H9 (cell line): ENCODE measurements around the gene TCN2. TPM values are rescaled to one million over a fixed set of nuclear protein-coding genes. Genes with fewer than 3 reads are reported as not detected.

Experiments
- DNase-seq: peaks from one replicate; pipeline ENCODE4 v3.0.0-alpha.2; 2017
- H2AFZ ChIP-seq: one replicate; pipeline ENCODE4 v1.6.1; 2013; ENCODE audit warnings: mild to moderate bottlenecking, low read length, control low read depth, moderate library complexity
- H2AK5ac ChIP-seq: 2 replicates; pipeline ENCODE4 v1.6.1; 2013; ENCODE audit warnings: low read length, control low read depth, mixed read lengths; ENCODE audit not compliant: insufficient read length
- H2BK120ac ChIP-seq: one replicate; pipeline ENCODE4 v1.6.1; 2013; ENCODE audit warnings: low read depth, mild to moderate bottlenecking, low read length, control low read depth, inconsistent platforms; ENCODE audit not compliant: poor library complexity, severe bottlenecking
- H2BK12ac ChIP-seq: 2 replicates; pipeline ENCODE4 v1.6.1; 2013; ENCODE audit warnings: low read length, control low read depth, mixed read lengths, low read depth; ENCODE audit not compliant: insufficient read length
- H2BK15ac ChIP-seq: 2 replicates; pipeline ENCODE4 v1.6.1; 2013; ENCODE audit warnings: low read depth, low read length, control low read depth
- H2BK20ac ChIP-seq: one replicate; pipeline ENCODE4 v1.6.1; 2013; ENCODE audit warnings: low read depth, mild to moderate bottlenecking, low read length, control low read depth, inconsistent platforms; ENCODE audit not compliant: poor library complexity, severe bottlenecking
- H2BK5ac ChIP-seq: 2 replicates; pipeline ENCODE4 v1.6.1; 2013; ENCODE audit warnings: low read length, control low read depth, mixed read lengths; ENCODE audit not compliant: insufficient read length
- H3K14ac ChIP-seq: 2 replicates; pipeline ENCODE4 v1.6.1; 2013; ENCODE audit warnings: low read length, control low read depth; ENCODE audit not compliant: insufficient read depth
- H3K18ac ChIP-seq: 2 replicates; pipeline ENCODE4 v1.6.1; 2013; ENCODE audit warnings: low read depth, mild to moderate bottlenecking, mixed read lengths, low read length, control low read depth; ENCODE audit not compliant: insufficient read length
- H3K23ac ChIP-seq: 2 replicates; pipeline ENCODE4 v1.6.1; 2013; ENCODE audit warnings: low read length, control low read depth, mixed read lengths, low read depth; ENCODE audit not compliant: insufficient read length
- H3K23me2 ChIP-seq: 2 replicates; pipeline ENCODE4 v1.6.1; 2013; ENCODE audit warnings: low read depth, mild to moderate bottlenecking, mixed read lengths, low read length, control low read depth; ENCODE audit not compliant: insufficient read length, poor library complexity, severe bottlenecking
- H3K27ac ChIP-seq: 2 replicates; pipeline ENCODE4 v1.5.1; 2013; ENCODE audit warnings: low read length, control low read depth, mixed read lengths, low read depth; ENCODE audit not compliant: insufficient read length
- H3K27me3 ChIP-seq: 2 replicates; pipeline ENCODE4 v1.6.1; 2013; ENCODE audit warnings: low read length, control low read depth, inconsistent platforms; ENCODE audit not compliant: insufficient read depth
- H3K4ac ChIP-seq: 2 replicates; pipeline ENCODE4 v1.6.1; 2013; ENCODE audit warnings: low read depth, mild to moderate bottlenecking, control low read depth, inconsistent platforms, low read length, moderate library complexity
- H3K4me1 ChIP-seq: 2 replicates; pipeline ENCODE4 v1.6.1; 2013; ENCODE audit warnings: low read length, control low read depth, inconsistent platforms; ENCODE audit not compliant: insufficient read depth
- H3K4me2 ChIP-seq: 2 replicates; pipeline ENCODE4 v1.6.1; 2013; ENCODE audit warnings: low read length, control low read depth, mixed read lengths; ENCODE audit not compliant: insufficient read length, insufficient read depth
- H3K56ac ChIP-seq: 2 replicates; pipeline ENCODE4 v1.6.1; 2013; ENCODE audit warnings: low read depth, mild to moderate bottlenecking, mixed read lengths, low read length, control low read depth; ENCODE audit not compliant: insufficient read length
- H3K79me1 ChIP-seq: 2 replicates; pipeline ENCODE4 v1.6.1; 2013; ENCODE audit warnings: low read depth, mild to moderate bottlenecking, moderate library complexity, low read length, control low read depth, inconsistent platforms; ENCODE audit not compliant: insufficient read depth, poor library complexity, severe bottlenecking
- H3K79me2 ChIP-seq: 2 replicates; pipeline ENCODE4 v1.6.1; 2013; ENCODE audit warnings: low read length, control low read depth, inconsistent platforms; ENCODE audit not compliant: insufficient read depth
- H3K9ac ChIP-seq: 2 replicates; pipeline ENCODE4 v1.6.1; 2013; ENCODE audit warnings: low read length, control low read depth, mixed read lengths; ENCODE audit not compliant: insufficient read length; ENCODE audit errors: extremely low read depth
- H3K9me3 ChIP-seq: one replicate; pipeline ENCODE4 v1.6.1; 2013; ENCODE audit warnings: low read depth, low read length, inconsistent platforms; ENCODE audit not compliant: control insufficient read depth
- H3T11ph ChIP-seq: one replicate; pipeline ENCODE4 v1.6.1; 2013; ENCODE audit warnings: mild to moderate bottlenecking, low read length, control low read depth, inconsistent platforms
- H4K20me1 ChIP-seq: one replicate; pipeline ENCODE4 v1.6.1; 2013; ENCODE audit not compliant: control insufficient read depth, insufficient read length, insufficient read depth
- H4K5ac ChIP-seq: 2 replicates; pipeline ENCODE4 v1.6.1; 2013; ENCODE audit warnings: low read depth, mild to moderate bottlenecking, mixed read lengths, low read length, control low read depth; ENCODE audit not compliant: insufficient read length
- H4K8ac ChIP-seq: replicated peaks from 2 replicates; pipeline ENCODE4 v1.6.1; 2013; ENCODE audit warnings: low read length, control low read depth, mixed read lengths, low read depth; ENCODE audit not compliant: insufficient read length
- H4K91ac ChIP-seq: 2 replicates; pipeline ENCODE4 v1.6.1; 2013; ENCODE audit warnings: low read depth, mild to moderate bottlenecking, moderate library complexity, mixed read lengths, low read length, control low read depth; ENCODE audit not compliant: insufficient read length
- H3K27ac Mint-ChIP-seq, 3 experiments: 2 replicates in 2 of 3; 3 replicates in 1 of 3; pipeline ENCODE4 v1.8.0; 2020 to 2021; ENCODE audit warnings: mixed read lengths in 3 of 3, mild to moderate bottlenecking in 1 of 3, moderate library complexity in 1 of 3
- H3K27me3 Mint-ChIP-seq: 2 replicates; pipeline ENCODE4 v1.8.0; 2021; ENCODE audit warnings: low read depth, mild to moderate bottlenecking, moderate library complexity, mixed read lengths
- H3K36me3 Mint-ChIP-seq, 3 experiments: 2 replicates in 2 of 3; 3 replicates in 1 of 3; pipeline ENCODE4 v1.8.0; 2020 to 2021; ENCODE audit warnings: low read depth in 3 of 3, mixed read lengths in 3 of 3; ENCODE audit not compliant: insufficient read depth in 1 of 3
- H3K4me1 Mint-ChIP-seq, 2 experiments: 2 replicates each; pipeline ENCODE4 v1.8.0; 2020; ENCODE audit warnings: mixed read lengths in 2 of 2
- H3K4me3 Mint-ChIP-seq, 2 experiments: 2 replicates in 1 of 2; 3 replicates in 1 of 2; pipeline ENCODE4 v1.8.0; 2020 to 2021; ENCODE audit warnings: mild to moderate bottlenecking in 2 of 2, mixed read lengths in 2 of 2, moderate library complexity in 1 of 2
- H3K9me3 Mint-ChIP-seq, 2 experiments: 2 replicates in 1 of 2; 3 replicates in 1 of 2; pipeline ENCODE4 v1.8.0; 2020; ENCODE audit warnings: mild to moderate bottlenecking in 2 of 2, mixed read lengths in 2 of 2, moderate library complexity in 1 of 2
- WGBS: extraction: QIAGEN DNeasy Blood & Tissue Kit; methylation state at CpG from one replicate; pipeline ENCODE4 v1.1.7; 2013; ENCODE audit warnings: missing lambda C conversion rate, low lambda C conversion rate, mixed read lengths; ENCODE audit not compliant: insufficient read length; ENCODE audit errors: extremely low coverage; 5-methylcytosine and 5-hydroxymethylcytosine counted together
- total RNA-seq: library from RNA; stranded (reverse); gene quantifications from 2 replicates; pipeline ENCODE4 v1.2.1, GENCODE V29; 2021
- TF ChIP-seq, protein P1 (sequence below): fragments of 200-600 bp; sonication (generic); conservative IDR thresholded peaks from 3 replicates; pipeline ENCODE4 v1.8.0; 2021; ENCODE audit warnings: antibody characterized with exemption, mild to moderate bottlenecking

The TCN2 gene
- total RNA-seq, 1 experiment from 2014 or later: 42.2 TPM

DNA sequence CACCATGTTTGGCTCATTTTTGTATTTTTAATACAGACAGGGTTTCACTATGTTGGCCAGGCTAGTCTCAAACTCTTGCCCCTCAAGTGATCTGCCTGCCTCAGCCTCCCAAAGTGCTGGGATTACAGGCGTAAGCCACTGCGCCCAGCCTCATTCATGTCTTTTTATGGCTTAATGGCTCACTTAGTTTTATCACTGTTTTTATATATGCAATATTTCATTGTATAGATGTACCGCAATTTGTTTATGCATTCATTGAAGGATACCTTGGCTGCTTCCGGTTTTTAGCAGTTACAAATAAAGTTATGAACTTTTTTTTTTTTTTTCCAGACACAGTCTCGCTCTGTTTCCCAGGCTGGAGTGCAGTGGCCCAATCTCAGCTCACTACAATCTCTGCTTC, 5.5 kb upstream of the TCN2 start:
- Histone ChIP-seq H3K79me1 (no peaks in the 10 kb centered on the region), H4K5ac (no peak overlapping the region), H4K91ac (no peak overlapping the region), H3K4ac (no peak overlapping the region), H3K14ac (no peak overlapping the region), H2BK20ac (no peak overlapping the region), H4K20me1 (no peaks in the 10 kb centered on the region), H3K27ac (no peak overlapping the region), H3K79me2 (no peaks in the 10 kb centered on the region), H3K23ac (no peak overlapping the region), H2BK120ac (no peak overlapping the region), H2BK12ac (no peak overlapping the region), H3K18ac (no peak overlapping the region), H3K23me2 (no peaks in the 10 kb centered on the region), H2BK15ac (no peak overlapping the region), H3K56ac (no peak overlapping the region), H2BK5ac (no peak overlapping the region), H3K4me1 (no peaks in the 10 kb centered on the region), H2AFZ (no peak overlapping the region), H3K9ac (no peak overlapping the region), H3K27me3 (no peaks in the 10 kb centered on the region), H4K8ac (no peak overlapping the region), H3K9me3 (no peaks in the 10 kb centered on the region), H2AK5ac (no peak overlapping the region), H3T11ph (no peak overlapping the region), H3K4me2 (no peak overlapping the region)
- Mint-ChIP-seq H3K36me3 (no peaks in the 10 kb centered on the region; a peak in 1 of 7 replicates), H3K27me3 (no peaks in the 10 kb centered on the region), H3K4me3 (no peak overlapping the region), H3K4me1 (peaks cover 13 to 23% of the 10 kb centered on the region in 2 experiments), H3K27ac (no peak overlapping the region), H3K9me3 (peaks cover 0 to 3% of the 10 kb centered on the region in 2 experiments; a peak in 2 of 5 replicates)
- DNase-seq: no peak
- WGBS: no CpG with 5 or more reads among the region's 5 CpGs
- TF ChIP-seq, protein P1, sequence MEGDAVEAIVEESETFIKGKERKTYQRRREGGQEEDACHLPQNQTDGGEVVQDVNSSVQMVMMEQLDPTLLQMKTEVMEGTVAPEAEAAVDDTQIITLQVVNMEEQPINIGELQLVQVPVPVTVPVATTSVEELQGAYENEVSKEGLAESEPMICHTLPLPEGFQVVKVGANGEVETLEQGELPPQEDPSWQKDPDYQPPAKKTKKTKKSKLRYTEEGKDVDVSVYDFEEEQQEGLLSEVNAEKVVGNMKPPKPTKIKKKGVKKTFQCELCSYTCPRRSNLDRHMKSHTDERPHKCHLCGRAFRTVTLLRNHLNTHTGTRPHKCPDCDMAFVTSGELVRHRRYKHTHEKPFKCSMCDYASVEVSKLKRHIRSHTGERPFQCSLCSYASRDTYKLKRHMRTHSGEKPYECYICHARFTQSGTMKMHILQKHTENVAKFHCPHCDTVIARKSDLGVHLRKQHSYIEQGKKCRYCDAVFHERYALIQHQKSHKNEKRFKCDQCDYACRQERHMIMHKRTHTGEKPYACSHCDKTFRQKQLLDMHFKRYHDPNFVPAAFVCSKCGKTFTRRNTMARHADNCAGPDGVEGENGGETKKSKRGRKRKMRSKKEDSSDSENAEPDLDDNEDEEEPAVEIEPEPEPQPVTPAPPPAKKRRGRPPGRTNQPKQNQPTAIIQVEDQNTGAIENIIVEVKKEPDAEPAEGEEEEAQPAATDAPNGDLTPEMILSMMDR: no peak
